Activated T-cell treated with anti-CD3 and anti-CD28 coated beads for 48 hours (primary cell): Measurements from ENCODE around the gene TBL1XR1.
A peak's percentile ranks its signal among the peaks of the same experiment; 100 is the strongest.

Source experiments
- DNase-seq: peaks from one replicate; pipeline ENCODE4 v3.0.0-alpha.2; 2020; ENCODE audit warnings: low read depth

Gene TBL1XR1

GRCh38 chr3:177061369-177061768, 135.9 kb downstream of the TBL1XR1 start:
- no peak for DNase-seq

- DNase-seq, result no peak
These were observed 136.8 kb downstream of the TBL1XR1 start for GRCh38 chr3:177060492-177060891.

DNA sequence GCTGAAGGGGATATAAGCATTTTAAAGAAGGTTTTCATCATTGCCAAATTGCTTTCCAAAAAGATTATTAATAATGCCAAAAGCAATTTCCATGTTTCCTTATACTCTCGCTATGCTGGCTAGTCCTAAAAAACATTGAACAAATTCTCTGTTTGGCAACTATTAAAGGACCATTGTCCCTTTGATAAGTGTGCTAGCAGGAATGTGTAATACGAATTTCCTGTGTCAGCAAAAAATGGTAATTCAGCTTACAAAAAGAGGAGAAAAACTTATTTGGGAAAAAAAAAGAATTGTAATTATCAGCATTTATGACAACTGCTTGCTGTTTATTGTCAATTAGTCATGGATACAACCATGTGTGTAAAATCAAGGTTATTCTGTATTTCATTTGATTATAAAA, 138.6 kb downstream of the TBL1XR1 start:
- no peak for DNase-seq

DNA sequence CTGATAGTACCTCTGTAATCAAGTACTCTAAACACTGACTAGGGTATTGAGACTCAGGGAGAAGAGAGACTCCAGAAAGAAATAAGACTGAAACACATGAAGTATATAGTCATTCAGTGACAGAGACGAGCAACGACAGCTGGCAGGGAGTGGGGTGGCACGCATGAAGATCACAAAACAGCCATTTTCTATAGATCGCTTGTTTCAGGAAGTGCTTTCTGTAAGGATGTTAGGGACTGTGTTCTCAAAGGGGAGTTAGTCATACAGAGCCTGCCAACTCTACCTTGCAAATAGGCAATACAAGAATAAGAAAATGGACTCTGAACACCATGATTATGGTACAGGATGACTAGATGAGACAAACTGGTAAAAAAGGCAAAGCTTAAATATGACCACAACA, 139.5 kb downstream of the TBL1XR1 start:
- DNase-seq, result peak; percentile 41

DNA sequence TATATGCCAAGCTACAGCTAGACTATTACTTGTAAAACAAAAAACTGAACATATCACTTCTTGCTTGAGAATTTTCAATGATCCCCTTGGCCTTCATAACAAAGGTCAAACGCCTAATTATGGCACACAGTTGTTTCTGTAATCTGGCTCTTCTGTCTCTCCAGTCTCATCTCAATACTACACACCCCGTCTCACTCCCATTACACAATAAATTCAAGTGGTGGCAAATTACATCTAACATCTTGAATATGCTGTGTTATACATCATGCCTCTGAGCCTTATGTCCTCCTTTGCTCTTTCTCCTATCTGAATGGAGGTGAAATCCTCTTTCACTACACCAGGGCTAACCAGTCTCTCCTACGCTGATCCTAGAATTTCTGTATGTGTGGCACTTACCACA, 140.4 kb downstream of the TBL1XR1 start:
- DNase-seq, result no peak

DNA sequence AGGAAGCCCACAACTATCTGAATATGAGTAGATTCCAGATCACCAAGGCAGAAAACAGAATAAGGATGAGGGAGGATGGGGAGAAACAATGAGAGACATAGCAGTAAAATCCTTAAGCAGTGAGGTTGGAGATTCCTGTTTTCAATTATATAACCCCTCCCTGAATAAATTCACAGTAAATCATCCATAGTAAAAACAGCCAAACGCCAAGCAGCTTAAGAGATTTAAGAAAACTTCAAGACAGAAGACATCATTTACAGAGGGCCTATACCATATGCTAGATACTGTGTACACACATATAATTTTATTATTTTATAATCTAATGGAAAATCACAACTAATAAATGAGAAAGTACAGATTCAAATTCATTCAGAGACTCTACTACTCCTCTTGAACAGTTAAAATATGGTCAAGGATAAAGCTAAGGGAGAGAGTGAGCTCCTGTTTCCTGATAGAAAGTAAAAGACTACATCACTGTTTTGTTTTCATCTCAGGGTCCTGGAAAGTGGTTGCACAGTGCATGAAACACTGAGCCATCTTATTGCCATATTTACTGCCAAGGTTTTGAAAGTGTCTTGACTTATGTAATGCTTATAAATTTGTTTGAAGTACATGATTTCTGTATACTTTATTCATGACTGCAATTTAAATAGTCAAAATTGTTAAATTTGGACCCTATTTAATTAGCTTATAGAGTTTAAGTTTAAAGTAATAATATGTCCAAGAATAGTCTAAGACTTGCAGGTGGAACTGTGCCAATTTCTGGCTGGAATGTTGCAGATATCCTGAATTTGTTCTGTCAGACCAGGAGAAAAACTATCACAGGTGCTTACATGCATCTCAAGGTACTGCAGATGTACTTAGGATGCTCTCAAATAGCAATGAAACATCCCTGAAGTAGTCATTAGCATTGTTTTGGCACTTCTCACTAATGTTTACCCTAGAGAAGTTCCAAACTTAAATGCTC, 141.4 kb downstream of the TBL1XR1 start:
- DNase-seq, result no peak

GRCh38 chr3:177053107-177053506, 144.2 kb downstream of the TBL1XR1 start:
- no peak for DNase-seq

DNA sequence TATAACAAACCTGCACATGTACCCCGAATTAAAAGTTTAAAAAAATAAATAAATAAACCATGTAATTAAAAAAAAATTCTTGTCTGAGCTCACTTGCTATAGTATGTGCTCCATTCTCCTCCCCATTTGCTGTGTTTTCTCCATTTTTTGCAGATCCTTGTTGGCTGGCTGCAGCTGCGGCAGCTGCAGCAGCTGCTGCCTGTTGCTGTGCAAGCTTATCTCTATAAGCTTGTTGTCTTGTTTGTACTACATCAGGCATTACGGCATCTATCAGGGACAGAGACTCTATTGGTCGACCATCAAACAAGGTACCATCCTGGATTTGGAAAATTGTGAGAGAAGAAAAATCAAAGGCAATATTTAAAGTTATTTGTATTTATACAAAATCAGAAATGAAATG, 145.9 kb downstream of the TBL1XR1 start:
- DNase-seq, result no peak

DNA sequence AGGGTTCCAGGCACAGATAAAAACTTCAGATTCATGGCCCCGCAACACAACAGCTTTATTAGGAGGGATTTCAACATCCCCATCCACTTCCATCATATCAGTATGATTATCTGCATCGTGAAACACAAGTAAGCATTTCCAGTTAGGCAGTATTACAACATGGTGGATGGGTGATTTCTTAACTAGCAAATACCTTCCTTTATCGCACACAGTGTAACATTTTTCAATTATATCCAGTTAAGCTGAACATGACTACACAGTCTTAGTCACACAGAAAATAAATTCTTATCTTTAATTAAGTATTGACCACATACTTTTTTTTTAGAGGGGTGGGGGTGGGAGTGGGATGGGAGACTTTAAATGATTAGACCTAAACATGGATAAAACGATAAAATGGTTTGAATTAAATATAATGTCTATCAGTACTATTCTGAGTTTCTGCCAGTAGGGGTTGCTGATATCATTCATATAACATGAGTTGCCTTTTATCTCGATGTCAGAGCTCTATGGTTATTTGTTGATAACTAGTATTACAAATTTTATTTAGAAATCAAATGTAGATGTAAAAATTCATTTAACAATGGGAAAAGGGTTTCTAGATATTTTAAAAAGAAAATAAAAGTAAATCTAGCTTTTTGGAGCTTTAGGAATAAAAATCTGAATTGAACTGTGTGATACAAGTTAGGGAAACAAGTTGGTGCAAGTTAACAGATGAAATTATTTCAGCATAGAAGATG, 146.6 kb downstream of the TBL1XR1 start:
- DNase-seq, result no peak

GRCh38 chr3:177045767-177046166, 151.5 kb downstream of the TBL1XR1 start:
- no peak for DNase-seq

DNA sequence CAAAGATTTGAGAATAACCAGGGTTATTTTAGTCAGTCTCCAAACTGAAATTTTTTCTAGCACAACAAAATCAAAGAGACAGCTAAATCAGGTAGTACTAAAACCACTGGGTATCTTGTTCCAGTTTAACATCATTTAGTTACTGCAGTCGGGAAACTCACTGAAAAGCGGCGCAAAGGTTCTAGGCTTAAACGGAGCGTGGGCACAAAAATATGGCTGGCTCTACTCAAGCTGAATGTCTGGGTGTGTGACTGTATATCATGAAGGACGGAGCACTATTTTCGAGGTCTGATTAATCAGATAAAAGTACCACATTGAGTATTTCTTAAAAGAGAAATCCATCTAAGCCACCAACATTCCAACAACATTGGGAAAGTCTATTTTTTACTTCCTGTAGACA, 152.1 kb downstream of the TBL1XR1 start:
- no peak for DNase-seq

DNA sequence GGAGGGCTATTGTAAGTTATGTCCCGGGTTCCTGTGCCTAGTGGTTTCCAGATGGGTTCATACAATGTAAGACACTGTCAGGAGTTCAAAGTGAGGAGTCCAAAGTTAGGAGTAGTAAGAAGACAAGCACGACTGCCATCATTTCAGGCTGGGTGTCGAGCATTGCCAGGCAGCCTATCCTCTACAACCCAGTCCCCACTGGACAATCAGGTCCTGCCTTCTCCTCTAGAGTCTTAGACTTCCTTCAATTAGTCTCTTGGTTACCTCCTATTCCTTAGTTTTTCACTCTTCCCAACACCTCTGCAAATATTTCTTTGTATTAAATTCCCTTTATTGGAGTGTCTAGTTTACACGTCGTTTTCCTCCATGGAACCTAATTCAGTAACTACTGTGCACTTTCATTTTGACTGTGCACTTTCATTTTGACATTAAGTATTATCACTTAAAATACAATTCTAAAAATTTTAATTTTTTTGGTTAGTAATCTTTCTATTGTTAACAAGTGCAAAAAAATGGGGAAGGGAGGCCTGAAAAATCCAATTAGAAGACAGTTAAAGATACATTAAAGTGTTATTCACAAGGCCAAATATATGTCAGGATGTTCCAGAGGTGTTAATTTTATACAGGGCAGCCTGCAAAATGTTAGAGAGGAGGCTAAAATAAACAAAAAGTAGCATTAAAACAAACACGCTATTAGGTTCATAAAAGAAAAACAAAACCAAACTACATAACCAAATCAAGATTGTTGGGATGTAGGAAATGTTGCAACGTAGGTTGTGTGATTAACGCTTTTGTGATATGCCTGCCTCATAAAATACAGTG, 155.3 kb downstream of the TBL1XR1 start:
- DNase-seq, result no peak

GRCh38 chr3:177041021-177041729, 156.1 kb downstream of the TBL1XR1 start:
- no peak for DNase-seq

DNA sequence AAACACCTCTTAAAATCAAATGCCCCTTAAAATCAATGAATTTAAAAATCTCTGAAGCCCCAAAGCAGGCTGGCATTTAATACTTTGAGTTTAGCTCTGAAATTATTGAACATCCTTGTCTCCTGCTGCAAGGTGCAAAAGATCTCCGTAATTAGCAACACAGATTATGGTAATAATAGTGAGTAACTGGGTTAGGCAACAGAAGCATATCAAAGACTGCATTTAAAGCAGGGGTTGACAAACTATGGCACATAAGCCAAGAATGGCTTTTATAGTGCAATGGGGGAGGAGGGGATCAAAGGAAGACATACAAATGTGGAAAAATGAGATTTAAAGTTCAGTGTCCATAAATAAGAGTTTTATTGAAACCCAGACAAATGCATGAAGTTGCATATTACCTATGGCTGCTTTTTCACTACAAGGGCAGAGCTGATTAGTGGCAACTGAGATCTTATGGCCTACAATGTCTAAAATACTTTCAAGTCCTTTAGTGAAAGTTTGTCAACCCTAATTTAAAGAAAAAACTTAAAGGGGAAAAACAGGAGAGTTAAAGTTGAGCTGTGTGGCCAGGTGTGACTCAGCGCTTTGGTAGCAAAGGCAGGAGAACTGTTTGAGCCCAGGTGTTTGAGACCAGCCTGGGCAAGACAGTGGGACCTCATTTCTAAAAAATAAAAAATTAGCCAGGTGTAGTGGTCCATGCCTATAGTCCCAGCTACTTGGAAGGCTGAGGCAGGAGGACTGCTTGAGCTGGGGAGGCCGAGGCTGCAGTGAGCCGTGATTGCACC, 157.6 kb downstream of the TBL1XR1 start:
- no peak for DNase-seq

DNA sequence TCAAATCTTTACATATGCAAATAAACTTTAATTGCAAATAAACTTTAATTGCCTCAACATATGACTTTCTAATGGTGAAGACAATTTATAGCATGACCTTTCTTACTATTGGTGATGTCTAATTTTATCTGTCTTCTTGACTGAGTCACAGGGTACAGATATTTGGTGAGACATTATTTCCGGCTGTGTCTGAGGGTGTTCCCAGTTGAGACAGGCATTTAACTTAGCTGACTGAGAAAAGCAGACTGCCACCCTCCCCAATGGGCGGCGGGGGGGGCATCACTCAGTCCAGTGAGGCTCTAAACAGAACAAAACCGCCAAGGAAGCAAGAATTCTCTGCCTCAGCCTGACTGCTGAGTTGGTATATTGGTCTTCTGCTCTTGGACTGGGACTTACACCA, 160.0 kb downstream of the TBL1XR1 start:
- peak; percentile 6 for DNase-seq

DNA sequence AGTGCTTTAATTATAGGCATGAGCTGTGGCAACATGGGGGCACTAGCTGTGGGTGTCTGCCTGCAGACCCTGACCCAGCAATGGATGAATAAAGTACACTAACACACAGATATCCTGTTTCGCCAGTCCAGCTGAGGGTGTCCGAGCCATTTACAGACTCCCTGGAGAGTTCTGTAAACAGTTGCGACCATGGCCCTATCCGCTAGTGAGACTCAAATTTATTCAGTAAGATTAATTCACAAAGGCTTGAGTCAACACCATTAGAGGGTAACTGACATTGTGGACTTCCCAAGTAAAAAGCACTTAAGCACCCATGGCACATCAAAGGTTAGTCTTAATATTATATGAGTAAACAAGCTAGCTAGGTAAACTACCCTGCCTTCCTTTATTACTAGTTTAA, 161.6 kb downstream of the TBL1XR1 start:
- DNase-seq, result no peak

GRCh38 chr3:177034832-177035475, 162.3 kb downstream of the TBL1XR1 start:
- no peak for DNase-seq

GRCh38 chr3:177026505-177027277, 170.6 kb downstream of the TBL1XR1 start:
- DNase-seq, result no peak

GRCh38 chr3:177015881-177016280, 181.4 kb downstream of the TBL1XR1 start:
- DNase-seq, result no peak
